B cell (primary cell): ENCODE results near the gene SLC37A1. TPM values are rescaled to one million over a fixed set of nuclear protein-coding genes. Genes with fewer than 3 reads are reported as not detected.

Source experiments
- ATAC-seq: fragments of 200-7000 bp; cut with Tn5 transposase; one replicate; pipeline ENCODE4 v1.10.0; 2021; ENCODE audit warnings: low read depth, mild to moderate bottlenecking, moderate number of reproducible peaks, moderate library complexity
- CTCF ChIA-PET: fragments of 350-600 bp; sonication (Branson Sonifier 250); formaldehyde crosslinking; loops from one replicate; lab custom pipeline; 2021; ENCODE audit warnings: antibody characterized with exemption, inconsistent platforms; lab: Charles Lee
- POLR2A ChIA-PET: fragments of 350-600 bp; sonication (Branson Sonifier 250); formaldehyde crosslinking; loops from one replicate; lab custom pipeline; 2021; ENCODE audit warnings: antibody characterized with exemption; lab: Charles Lee
- DNase-seq: peaks from one replicate; pipeline ENCODE4 v3.0.0; 2013
- H2AFZ ChIP-seq: 2 replicates; pipeline ENCODE4 v1.6.1; 2012; ENCODE audit warnings: mild to moderate bottlenecking, low read depth, low read length; ENCODE audit not compliant: insufficient read depth, poor library complexity, severe bottlenecking
- H3K27ac ChIP-seq, 2 donors: 1 replicate in 1 of 2; 2 replicates in 1 of 2; pipeline ENCODE4 v1.5.1; 2012 to 2013; ENCODE audit warnings: low read length in 2 of 2, mild to moderate bottlenecking in 2 of 2, moderate library complexity in 1 of 2
- H3K27me3 ChIP-seq, 4 experiments: fragments of 200-600 bp in 1 of 4; sonication (generic) in 1 of 4; replicated peaks in 1 of 4; 1 replicate in 2 of 4; 2 replicates in 2 of 4; pipeline versions ENCODE4 v1.6.1 to v1.7.0; 2013 to 2016; ENCODE audit warnings: low read length in 3 of 4, mild to moderate bottlenecking in 2 of 4, mixed read lengths in 1 of 4, moderate library complexity in 1 of 4; ENCODE audit not compliant: insufficient read depth in 4 of 4, control insufficient read depth in 3 of 4; ENCODE audit errors: control extremely low read depth in 1 of 4
- H3K36me3 ChIP-seq, 2 experiments: replicated peaks in 1 of 2; 1 replicate in 1 of 2; 2 replicates in 1 of 2; pipeline versions ENCODE4 v1.6.1 to v1.7.1; 2013; ENCODE audit warnings: low read length in 1 of 2; ENCODE audit not compliant: insufficient read depth in 2 of 2, control insufficient read depth in 1 of 2; ENCODE audit errors: control extremely low read depth in 1 of 2, extremely low read depth in 1 of 2
- H3K4me1 ChIP-seq, 2 donors: fragments of 200-600 bp in 1 of 2; sonication (generic) in 1 of 2; 1 replicate in 1 of 2; 2 replicates in 1 of 2; pipeline versions ENCODE4 v1.5.1 to v1.6.1; 2013 to 2017; ENCODE audit warnings: low read length in 2 of 2; ENCODE audit not compliant: control insufficient read depth in 2 of 2, insufficient read depth in 2 of 2
- H3K4me2 ChIP-seq: replicated peaks from 2 replicates; pipeline ENCODE3; 2012; ENCODE audit warnings: mild to moderate bottlenecking, low read depth, low read length; ENCODE audit not compliant: poor library complexity, severe bottlenecking
- H3K4me3 ChIP-seq, 5 experiments: fragments of 200-600 bp in 1 of 5; sonication (generic) in 1 of 5; 1 replicate in 3 of 5; 2 replicates in 2 of 5; pipeline versions ENCODE4 v1.5.1 to v1.7.0; 2011 to 2016; ENCODE audit warnings: low read length in 4 of 5, mild to moderate bottlenecking in 4 of 5, low read depth in 2 of 5, control low read depth in 1 of 5, moderate library complexity in 1 of 5; ENCODE audit not compliant: insufficient read depth in 1 of 5; ENCODE audit errors: control extremely low read depth in 1 of 5, extremely low read depth in 1 of 5
- H3K79me2 ChIP-seq: fragments of 200-600 bp; sonication (generic); one replicate; pipeline ENCODE4 v1.6.0; 2016; ENCODE audit warnings: low read length; ENCODE audit not compliant: control insufficient read depth, insufficient read depth
- H3K9ac ChIP-seq: fragments of 200-600 bp; sonication (generic); 2 replicates; pipeline ENCODE4 v1.6.1; 2017; ENCODE audit warnings: mild to moderate bottlenecking, low read length, moderate library complexity
- H3K9me3 ChIP-seq, 3 donors: one replicate each; pipeline versions ENCODE4 v1.6.1 to v1.7.1; 2013; ENCODE audit warnings: low read length in 2 of 3; ENCODE audit not compliant: control insufficient read depth in 2 of 3, insufficient read depth in 1 of 3; ENCODE audit errors: control extremely low read depth in 1 of 3
- H4K20me1 ChIP-seq: 2 replicates; pipeline ENCODE4 v1.6.0; 2012; ENCODE audit warnings: mild to moderate bottlenecking, low read length; ENCODE audit not compliant: insufficient read depth, control insufficient read depth, poor library complexity, severe bottlenecking
- H3K27ac Mint-ChIP-seq: one replicate; pipeline ENCODE4 v1.8.0; 2021; ENCODE audit warnings: mixed read lengths
- H3K27me3 Mint-ChIP-seq: one replicate; pipeline ENCODE4 v1.8.0; 2021; ENCODE audit warnings: mixed read lengths
- H3K4me1 Mint-ChIP-seq: one replicate; pipeline ENCODE4 v1.8.0; 2021; ENCODE audit warnings: mixed read lengths
- H3K4me3 Mint-ChIP-seq: one replicate; pipeline ENCODE4 v1.8.0; 2021; ENCODE audit warnings: mixed read lengths
- H3K9me3 Mint-ChIP-seq: one replicate; pipeline ENCODE4 v1.8.0; 2022; ENCODE audit warnings: mixed read lengths; ENCODE audit not compliant: insufficient read depth
- CTCF ChIP-seq: fragments of 200-600 bp; IDR thresholded peaks from one replicate; pipeline ENCODE4 v1.8.0; 2022; ENCODE audit warnings: antibody characterized with exemption, mild to moderate bottlenecking
- EZH2 ChIP-seq: IDR thresholded peaks from 2 replicates; pipeline ENCODE4 v1.6.1; 2012; ENCODE audit warnings: borderline replicate concordance, low read depth, mild to moderate bottlenecking, moderate library complexity, low read length; ENCODE audit not compliant: insufficient read depth, poor library complexity, severe bottlenecking
- WGBS: methylation state at CpG from one replicate; pipeline ENCODE4 v1.1.5; 2013; ENCODE audit warnings: missing lambda C conversion rate; ENCODE audit not compliant: insufficient coverage; 5-methylcytosine and 5-hydroxymethylcytosine counted together
- intact Hi-C: fragments of 100-400 bp; cut with micrococcal nuclease; formaldehyde crosslinking; loops from one replicate; pipeline ENCODE4 v1.10.0; 2022
- polyA plus RNA-seq: library from polyadenylated mRNA; depleted of rRNA; stranded (reverse); fragments of >200 nt; gene quantifications from 2 replicates; pipeline ENCODE4 v1.2.3, GENCODE V29; 2012
- total RNA-seq, 2 donors: library from RNA; stranded (reverse); fragments of 120-200 nt in 1 of 2; gene quantifications; 1 replicate in 1 of 2; 2 replicates in 1 of 2; pipeline versions ENCODE4 v1.2.3 to v1.2.4, GENCODE V29; 2013 to 2022

SLC37A1 gene
- total and polyA plus RNA-seq, 2 donors (not counting 1 experiment from before 2014, with no cell fraction given), result 38.1 to 60.2 TPM

GRCh38 chr21:42541174-42541573 lies 27.5 kb downstream of the SLC37A1 start:
- ChIA-PET POLR2A (no interaction called here), CTCF (no interaction called here)
- H3K4me3 ChIP-seq, result no peak overlapping the region
- H2AFZ ChIP-seq, result no peak overlapping the region
- Mint-ChIP-seq H3K27me3 (no peaks in the 10 kb centered on the region), H3K4me1 (peaks cover 24% of the 10 kb centered on the region), H3K9me3 (no peaks in the 10 kb centered on the region), H3K4me3 (no peak overlapping the region), H3K27ac (no peak overlapping the region)
- no peak overlapping the region for H3K4me2 ChIP-seq
- H3K9me3 ChIP-seq, result no peaks in the 10 kb centered on the region
- H4K20me1 ChIP-seq, result peaks cover 20% of the 10 kb centered on the region
- H3K9ac ChIP-seq, result no peak overlapping the region
- H3K27me3 ChIP-seq, result no peaks in the 10 kb centered on the region
- no peak for TF ChIP-seq EZH2
- no peak for TF ChIP-seq CTCF
- H3K79me2 ChIP-seq, result peaks cover 27% of the 10 kb centered on the region
- no peak overlapping the region for H3K27ac ChIP-seq
- peaks cover 13 to 23% of the 10 kb centered on the region in 2 donors for H3K4me1 ChIP-seq
- intact Hi-C loops, result no loop called here
- H3K36me3 ChIP-seq, result peaks cover 8 to 75% of the 10 kb centered on the region in 2 experiments
- DNase-seq, result no peak
- ATAC-seq, result no peak
- WGBS, result 88% methylated on average over 12 of the region's 12 CpGs

- Histone ChIP-seq H3K4me3 (no peak overlapping the region), H3K9me3 (no peaks in the 10 kb centered on the region), H3K9ac (no peak overlapping the region), H3K4me2 (no peak overlapping the region), H3K79me2 (peaks cover 23% of the 10 kb centered on the region), H3K4me1 (peaks cover 8 to 18% of the 10 kb centered on the region in 2 donors), H2AFZ (no peak overlapping the region), H3K27me3 (no peaks in the 10 kb centered on the region), H4K20me1 (peaks cover 20% of the 10 kb centered on the region), H3K27ac (no peak overlapping the region), H3K36me3 (peaks cover 8 to 76% of the 10 kb centered on the region in 2 experiments)
- Mint-ChIP-seq H3K27me3 (no peaks in the 10 kb centered on the region), H3K27ac (no peak overlapping the region), H3K4me3 (no peak overlapping the region), H3K4me1 (peaks cover 19% of the 10 kb centered on the region), H3K9me3 (no peaks in the 10 kb centered on the region)
- ATAC-seq, result no peak
- CTCF ChIA-PET, result no interaction called here
- TF ChIP-seq CTCF, result no peak
- TF ChIP-seq EZH2, result no peak
- intact Hi-C loops, result no loop called here
- POLR2A ChIA-PET, result no interaction called here
- no peak for DNase-seq
Measured at GRCh38 chr21:42541618-42542017, 28.0 kb downstream of the SLC37A1 start.
